ENCODE measurements around the gene GLI1.

GLI1 gene

GRCh38 chr12:57518920-57519795, 59.6 kb downstream of the GLI1 start:
- DNase-seq (ENCODE audit: low spot score): peak; percentile 82
- H3K4me3 ChIP-seq: peak overlapping the region; percentile 80
- H3K27ac ChIP-seq: peak overlapping the region; percentile 98 to 99
- no peak for TF ChIP-seq CTCF (IDR thresholded peaks at IDR 0.05)

GRCh38 chr12:57519796-57520052, 60.1 kb downstream of the GLI1 start:
- Histone ChIP-seq H3K4me3 (peak overlapping the region; percentile 80), H3K27ac (peak overlapping the region; percentile 98 to 99)
- TF ChIP-seq CTCF (IDR thresholded peaks at IDR 0.05): no peak
- DNase-seq (ENCODE audit: low spot score): peak; percentile 86

GRCh38 chr12:57520053-57520818, 60.7 kb downstream of the GLI1 start, which contains the start of gene DDIT3:
Gene DDIT3 (minus strand): TSS chr12:57520514. CDS start chr12:57517406, 3,108 bp downstream.
- H3K27ac ChIP-seq: peak within 1 kb of the TSS; percentile 98 to 99
- peak within 1 kb of the TSS; percentile 80 for H3K4me3 ChIP-seq
- peak; percentile 100 for DNase-seq (ENCODE audit: low spot score)
- no peak for TF ChIP-seq CTCF (IDR thresholded peaks at IDR 0.05)

- TF ChIP-seq CTCF (IDR thresholded peaks at IDR 0.05): no peak
- H3K4me3 ChIP-seq: peak overlapping the region; percentile 97
These were observed 62.0 kb downstream of the GLI1 start for GRCh38 chr12:57521525-57522010.

More at GRCh38 chr12:57521525-57522010, 62.0 kb downstream of the GLI1 start:
- peak; percentile 82 for DNase-seq (ENCODE audit: low spot score)
- H3K27ac ChIP-seq: peak overlapping the region; percentile 98 to 99

Measured in coronary artery (tissue), 2 donors.